Right atrium auricular region (tissue), 2 donors: ENCODE data around the gene SKA1. TPM values are rescaled to one million over a fixed set of nuclear protein-coding genes. Genes with fewer than 3 reads are reported as not detected.
"Not testable (repeated sequence)": the region's sequence is repeated elsewhere in the genome, so short reads cannot be mapped to it uniquely, and the experiment has no call there.

ENCODE experiments used
- DNase-seq: peaks from one replicate; pipeline ENCODE4 v3.0.0-alpha.2; 2019; ENCODE audit warnings: low spot score
- H3K27ac ChIP-seq, 2 donors: fragments of 200-600 bp; sonication (generic); 1 replicate in 1 of 2; 2 replicates in 1 of 2; pipeline ENCODE4 v1.5.1; 2016 to 2019
- H3K27me3 ChIP-seq, 2 donors: fragments of 200-600 bp; sonication (generic); one replicate each; pipeline versions ENCODE4 v1.5.1 to v1.6.0; 2017 to 2019
- H3K36me3 ChIP-seq: fragments of 200-600 bp; sonication (generic); one replicate; pipeline ENCODE4 v1.5.1; 2016
- H3K4me1 ChIP-seq, 2 donors: fragments of 200-600 bp; sonication (generic); one replicate each; pipeline versions ENCODE4 v1.5.1 to v1.6.0; 2017 to 2019
- H3K4me3 ChIP-seq, 2 donors: fragments of 200-600 bp; sonication (generic); 1 replicate in 1 of 2; 2 replicates in 1 of 2; pipeline ENCODE4 v1.5.1; 2017 to 2019; ENCODE audit warnings: mild to moderate bottlenecking in 1 of 2, moderate library complexity in 1 of 2
- H3K9me3 ChIP-seq, 2 donors: fragments of 200-600 bp; sonication (generic); one replicate each; pipeline ENCODE4 v1.5.1; 2019
- total RNA-seq, 2 donors: library from RNA; depleted of rRNA; stranded (reverse); fragments of >200 nt; gene quantifications; one replicate each; pipeline ENCODE4 v1.1.0, GENCODE V29; 2016
- TF ChIP-seq, protein P1 (sequence below), 2 donors: fragments of 200-600 bp; sonication (generic); IDR thresholded peaks; one replicate each; pipeline ENCODE4 v1.5.1; 2019; ENCODE audit warnings: antibody characterized with exemption in 2 of 2

SKA1 gene
- total RNA-seq, 2 donors from 2014 or later: 0.78 TPM; not detected in 1

DNA sequence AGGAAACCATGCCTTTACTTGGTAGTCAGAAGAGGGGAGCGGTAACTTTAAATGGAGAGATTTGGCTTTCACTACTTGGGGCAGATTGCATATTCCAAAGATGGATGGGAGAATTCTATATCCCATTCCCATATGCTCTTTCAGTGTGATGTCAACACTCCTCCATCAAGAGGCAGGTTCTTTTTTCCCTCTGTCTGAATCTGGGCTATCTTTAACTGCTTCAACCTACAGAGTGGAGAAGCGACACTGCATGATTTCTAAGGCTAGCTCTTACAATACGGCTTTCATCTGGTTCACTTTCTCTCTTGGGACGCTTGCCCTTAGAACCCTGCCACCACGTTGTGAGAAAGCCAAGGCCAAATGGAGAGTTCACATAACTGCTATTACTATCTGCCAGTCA is 34.4 kb downstream of the SKA1 start:
- H3K27me3 ChIP-seq: no peaks in the 10 kb centered on the region
- no peak overlapping the region for H3K4me3 ChIP-seq
- no peak for DNase-seq
- H3K36me3 ChIP-seq: no peaks in the 10 kb centered on the region
- no peaks in the 10 kb centered on the region for H3K9me3 ChIP-seq
- no peak overlapping the region for H3K27ac ChIP-seq
- H3K4me1 ChIP-seq: no peaks in the 10 kb centered on the region
- TF ChIP-seq, protein P1, sequence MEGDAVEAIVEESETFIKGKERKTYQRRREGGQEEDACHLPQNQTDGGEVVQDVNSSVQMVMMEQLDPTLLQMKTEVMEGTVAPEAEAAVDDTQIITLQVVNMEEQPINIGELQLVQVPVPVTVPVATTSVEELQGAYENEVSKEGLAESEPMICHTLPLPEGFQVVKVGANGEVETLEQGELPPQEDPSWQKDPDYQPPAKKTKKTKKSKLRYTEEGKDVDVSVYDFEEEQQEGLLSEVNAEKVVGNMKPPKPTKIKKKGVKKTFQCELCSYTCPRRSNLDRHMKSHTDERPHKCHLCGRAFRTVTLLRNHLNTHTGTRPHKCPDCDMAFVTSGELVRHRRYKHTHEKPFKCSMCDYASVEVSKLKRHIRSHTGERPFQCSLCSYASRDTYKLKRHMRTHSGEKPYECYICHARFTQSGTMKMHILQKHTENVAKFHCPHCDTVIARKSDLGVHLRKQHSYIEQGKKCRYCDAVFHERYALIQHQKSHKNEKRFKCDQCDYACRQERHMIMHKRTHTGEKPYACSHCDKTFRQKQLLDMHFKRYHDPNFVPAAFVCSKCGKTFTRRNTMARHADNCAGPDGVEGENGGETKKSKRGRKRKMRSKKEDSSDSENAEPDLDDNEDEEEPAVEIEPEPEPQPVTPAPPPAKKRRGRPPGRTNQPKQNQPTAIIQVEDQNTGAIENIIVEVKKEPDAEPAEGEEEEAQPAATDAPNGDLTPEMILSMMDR (IDR thresholded peaks at IDR 0.05): no peak

DNA sequence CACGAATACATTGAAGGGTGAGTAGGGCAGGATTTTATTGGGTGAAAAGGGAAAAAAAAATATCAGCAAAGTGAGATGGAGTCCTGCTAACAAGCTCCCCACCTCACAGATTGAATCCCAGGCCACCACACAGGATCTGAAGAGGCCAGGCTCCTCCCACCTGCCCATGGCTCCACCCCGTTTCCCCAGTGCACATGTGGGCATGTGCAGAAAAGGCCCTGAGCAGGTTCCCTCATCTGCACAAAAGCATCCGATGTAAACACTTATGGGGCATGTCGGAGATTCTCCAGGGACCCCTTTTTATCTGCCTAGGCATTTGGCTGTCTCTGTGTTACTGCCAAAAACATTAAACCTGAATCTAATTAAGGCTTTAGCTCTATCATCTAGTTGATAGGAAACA is 35.2 kb downstream of the SKA1 start:
- H3K27me3 ChIP-seq: no peaks in the 10 kb centered on the region
- no peaks in the 10 kb centered on the region for H3K9me3 ChIP-seq
- TF ChIP-seq, protein P1 (IDR thresholded peaks at IDR 0.05): no peak
- H3K4me3 ChIP-seq: no peak overlapping the region
- no peaks in the 10 kb centered on the region for H3K4me1 ChIP-seq
- H3K27ac ChIP-seq: no peak overlapping the region
- no peak for DNase-seq
- H3K36me3 ChIP-seq: no peaks in the 10 kb centered on the region

DNA sequence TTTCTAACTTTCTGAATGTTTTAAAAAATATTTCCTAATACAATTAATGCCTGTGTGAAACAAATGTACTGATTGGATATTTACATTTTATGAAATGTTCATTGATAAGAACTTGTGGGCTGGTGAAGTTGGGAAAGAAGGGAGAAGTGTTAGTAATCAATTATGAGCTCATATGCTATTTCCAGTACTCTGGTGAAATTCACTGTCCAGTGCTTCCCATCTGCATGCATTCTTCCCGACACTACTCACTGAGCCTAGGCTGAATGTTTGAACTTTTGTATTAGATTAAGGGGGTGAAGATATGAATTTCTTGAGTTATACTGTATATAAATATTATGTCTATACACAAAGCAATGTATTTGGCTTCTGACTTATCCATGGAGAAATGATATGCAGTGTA is 36.0 kb downstream of the SKA1 start:
- H3K36me3 ChIP-seq: no peaks in the 10 kb centered on the region
- no peaks in the 10 kb centered on the region for H3K9me3 ChIP-seq
- TF ChIP-seq, protein P1 (IDR thresholded peaks at IDR 0.05): no peak
- no peaks in the 10 kb centered on the region for H3K4me1 ChIP-seq
- no peak overlapping the region for H3K4me3 ChIP-seq
- no peak overlapping the region for H3K27ac ChIP-seq
- DNase-seq: no peak
- no peaks in the 10 kb centered on the region for H3K27me3 ChIP-seq

DNA sequence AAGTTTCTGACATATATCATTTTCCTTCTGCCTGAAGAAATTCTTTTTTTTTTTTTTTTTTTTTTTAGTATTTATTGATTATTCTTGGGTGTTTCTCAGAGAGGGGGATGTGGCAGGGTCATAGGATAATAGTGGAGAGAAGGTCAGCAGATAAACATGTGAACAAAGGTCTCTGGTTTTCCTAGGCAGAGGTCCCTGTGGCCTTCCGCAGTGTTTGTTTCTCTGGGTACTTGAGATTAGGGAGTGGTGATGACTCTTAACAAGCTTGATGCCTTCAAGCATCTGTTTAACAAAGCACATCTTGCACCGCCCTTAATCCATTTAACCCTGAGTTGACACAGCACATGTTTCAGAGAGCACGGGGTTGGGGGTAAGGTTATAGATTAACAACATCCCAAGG is 42.0 kb downstream of the SKA1 start:
- H3K27me3 ChIP-seq, H3K4me1 ChIP-seq, H3K36me3 ChIP-seq, DNase-seq, H3K9me3 ChIP-seq, H3K4me3 ChIP-seq, H3K27ac ChIP-seq: not testable (repeated sequence)

DNA sequence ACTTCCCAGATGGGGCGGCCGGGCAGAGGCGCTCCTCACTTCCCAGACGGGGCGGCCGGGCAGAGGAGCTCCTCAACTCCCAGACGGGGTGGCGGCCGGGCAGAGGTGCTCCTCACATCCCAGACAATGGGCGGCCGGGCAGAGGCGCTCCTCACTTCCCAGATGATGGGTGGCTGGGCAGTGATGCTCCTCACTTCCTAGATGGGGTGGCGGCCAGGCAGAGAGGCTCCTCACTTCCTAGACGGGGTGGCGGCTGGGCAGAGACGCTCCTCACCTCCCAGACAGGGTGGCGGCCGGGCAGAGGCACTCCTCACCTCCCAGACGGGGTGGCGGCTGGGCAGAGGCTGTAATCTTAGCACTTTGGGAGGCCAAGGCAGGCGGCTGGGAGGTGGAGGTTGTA is 42.9 kb downstream of the SKA1 start:
- not testable (repeated sequence) for DNase-seq, H3K4me1 ChIP-seq, H3K4me3 ChIP-seq, H3K27me3 ChIP-seq, H3K9me3 ChIP-seq, H3K27ac ChIP-seq, H3K36me3 ChIP-seq

DNA sequence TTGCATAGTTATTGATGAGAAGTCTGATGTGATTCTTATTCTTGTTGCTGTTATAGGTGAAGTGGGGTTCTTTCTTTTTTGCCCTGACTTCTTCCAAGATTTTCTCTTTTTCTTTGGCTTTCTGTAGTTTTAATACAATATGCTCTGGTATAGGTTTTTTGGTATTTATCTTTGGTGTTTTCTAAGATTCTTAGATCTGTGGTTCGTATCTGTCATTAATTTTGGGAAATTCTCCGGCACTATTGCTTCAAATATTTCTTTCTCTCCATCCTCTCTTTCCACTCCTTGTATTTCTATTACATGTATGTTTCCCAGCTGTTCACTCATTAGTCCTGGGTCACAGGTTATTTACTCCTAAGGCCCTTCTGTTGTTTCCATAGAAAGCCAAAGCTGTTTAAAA is 43.8 kb downstream of the SKA1 start:
- no peaks in the 10 kb centered on the region for H3K36me3 ChIP-seq
- H3K4me3 ChIP-seq: no peak overlapping the region
- H3K27ac ChIP-seq: no peak overlapping the region
- no peaks in the 10 kb centered on the region for H3K4me1 ChIP-seq
- H3K9me3 ChIP-seq: no peaks in the 10 kb centered on the region
- no peaks in the 10 kb centered on the region for H3K27me3 ChIP-seq
- no peak for DNase-seq
- TF ChIP-seq, protein P1 (IDR thresholded peaks at IDR 0.05): no peak

DNA sequence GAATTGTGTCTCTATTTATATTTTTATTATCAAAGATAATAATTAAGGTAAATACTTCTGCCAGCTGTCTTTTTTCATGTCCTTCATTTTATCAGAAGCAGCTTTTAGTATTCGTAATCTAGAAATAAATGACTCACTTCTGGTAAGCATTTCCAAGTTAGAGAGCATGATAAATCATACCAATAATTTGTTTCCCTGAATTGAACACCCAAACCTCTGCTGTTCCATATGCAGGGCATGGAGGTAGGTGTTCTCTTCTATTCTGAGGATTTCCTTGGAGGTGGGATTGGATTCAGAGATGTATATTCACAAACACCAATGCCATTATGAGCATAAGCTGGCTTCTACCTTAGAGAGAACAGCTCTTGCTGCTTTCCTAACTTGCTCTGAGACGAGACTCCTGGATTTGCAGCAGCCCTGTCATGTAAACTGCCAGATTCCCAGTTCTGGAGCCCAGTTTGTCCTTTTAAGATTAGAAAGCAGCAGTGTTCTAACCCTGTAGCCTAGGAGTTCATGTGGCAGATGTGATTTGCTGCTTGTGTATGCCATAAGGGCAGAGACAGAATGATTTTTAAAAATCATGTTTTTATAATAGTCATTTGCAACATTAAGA is 47.5 kb downstream of the SKA1 start:
- Histone ChIP-seq H3K9me3 (peaks cover 0 to 13% of the 10 kb centered on the region in 2 donors), H3K4me1 (no peaks in the 10 kb centered on the region)

More for the DNA sequence above, 47.5 kb downstream of the SKA1 start:
- Histone ChIP-seq H3K36me3 (no peaks in the 10 kb centered on the region), H3K4me3 (no peak overlapping the region), H3K27me3 (no peaks in the 10 kb centered on the region), H3K27ac (peak overlapping the region in 1 of 2 donors; percentile 37)
- TF ChIP-seq, protein P1 (IDR thresholded peaks at IDR 0.05): no peak
- DNase-seq: no peak
